HCT116 (cell line): Measurements from ENCODE around the gene NRIP2. TPM values are rescaled to one million over a fixed set of nuclear protein-coding genes. Genes with fewer than 3 reads are reported as not detected.

Experiments used
- ATAC-seq: fragments of 200-7000 bp; cut with Tn5 transposase; 2 replicates; pipeline ENCODE4 v1.9.1; 2020; ENCODE audit warnings: mild to moderate bottlenecking, moderate library complexity
- BruUV-seq: library from RNA; stranded (reverse); fragments of 400-500 nt; replicated peaks from 2 replicates; lab custom pipeline; 2021; lab: Mats Ljungman, UMichigan
- CTCF ChIA-PET: fragments of 300-600 bp; sonication (Branson Sonifier 250); formaldehyde crosslinking; loops from one replicate; lab custom pipeline; 2021; ENCODE audit warnings: antibody characterized with exemption; lab: Charles Lee
- POLR2A ChIA-PET: fragments of 300-600, 350-600 bp; sonication (Branson Sonifier 250); formaldehyde crosslinking; loops from one replicate; lab custom pipeline; 2021; ENCODE audit warnings: antibody characterized with exemption; lab: Charles Lee
- RAD21 ChIA-PET, 2 experiments: fragments of 300-600 bp; sonication (Branson Sonifier 250); formaldehyde crosslinking; loops; one replicate each; lab custom pipeline; 2023; ENCODE audit warnings: low total read pairs in 2 of 2; ENCODE audit not compliant: uncharacterized antibody in 2 of 2, unreplicated experiment in 2 of 2, low non-redundant PET in 1 of 2; lab: Charles Lee
- DNase-seq: peaks from one replicate; pipeline ENCODE4 v3.0.0-alpha.2; 2010; ENCODE audit warnings: low read depth, low spot score
- H2AFZ ChIP-seq: fragments of 200-600 bp; shearing (Covaris generic), sonication (generic); 2 replicates; pipeline ENCODE4 v1.6.1; 2017; ENCODE audit warnings: low read depth, mixed run types, mixed read lengths, antibody characterized with exemption, low read length; ENCODE audit not compliant: poor library complexity, severe bottlenecking
- H3K27ac ChIP-seq: 2 replicates; pipeline ENCODE4 v1.5.1; 2012; ENCODE audit warnings: low read depth, low read length
- H3K27me3 ChIP-seq: fragments of 200-600 bp; sonication (generic); 2 replicates; pipeline ENCODE4 v1.6.1; 2016; ENCODE audit warnings: mixed run types, low read length, mixed read lengths; ENCODE audit not compliant: insufficient read depth
- H3K36me3 ChIP-seq, 2 experiments: fragments of 200-500 bp in 1 of 2; fragments of 200-600 bp in 1 of 2; sonication (Bioruptor generic) in 1 of 2; sonication (generic) in 1 of 2; 2 replicates each; pipeline versions ENCODE4 v1.5.1 to v1.6.1; 2014 to 2016; ENCODE audit warnings: low read length in 2 of 2, inconsistent platforms in 1 of 2, mixed read lengths in 1 of 2, mixed run types in 1 of 2; ENCODE audit not compliant: insufficient read depth in 2 of 2, control insufficient read depth in 1 of 2
- H3K4me1 ChIP-seq, 2 experiments: fragments of 200-600 bp in 1 of 2; sonication (generic) in 1 of 2; 2 replicates each; pipeline versions ENCODE4 v1.5.1 to v1.6.1; 2012 to 2017; ENCODE audit warnings: low read length in 2 of 2, inconsistent platforms in 1 of 2, mild to moderate bottlenecking in 1 of 2, mixed read lengths in 1 of 2, mixed run types in 1 of 2, moderate library complexity in 1 of 2; ENCODE audit not compliant: insufficient read depth in 2 of 2, control insufficient read depth in 1 of 2
- H3K4me2 ChIP-seq: fragments of 200-600 bp; sonication (generic); 2 replicates; pipeline ENCODE4 v1.6.1; 2017; ENCODE audit warnings: mixed run types, low read length, mixed read lengths
- H3K4me3 ChIP-seq, 2 experiments: fragments of 200-600 bp in 1 of 2; sonication (generic) in 1 of 2; replicated peaks in 1 of 2; 2 replicates each; pipeline ENCODE4 v1.5.1; 2011 to 2016; ENCODE audit warnings: low read length in 2 of 2, control low read depth in 1 of 2, low read depth in 1 of 2, mild to moderate bottlenecking in 1 of 2, mixed read lengths in 1 of 2, mixed run types in 1 of 2
- H3K79me2 ChIP-seq: fragments of 200-600 bp; sonication (generic); 2 replicates; pipeline ENCODE4 v1.6.1; 2017; ENCODE audit warnings: mild to moderate bottlenecking, mixed run types, low read length, moderate library complexity, mixed read lengths; ENCODE audit not compliant: insufficient read depth
- H3K9ac ChIP-seq: fragments of 200-600 bp; sonication (generic); 2 replicates; pipeline ENCODE4 v1.6.1; 2016; ENCODE audit warnings: low read length, mixed read lengths
- H3K9me2 ChIP-seq: fragments of 200-600 bp; sonication (generic), shearing (Covaris generic); 2 replicates; pipeline ENCODE4 v1.6.1; 2017; ENCODE audit warnings: mixed run types, mild to moderate bottlenecking, moderate library complexity; ENCODE audit not compliant: insufficient read depth
- H3K9me3 ChIP-seq, 2 experiments: fragments of 200-500 bp in 1 of 2; fragments of 200-600 bp in 1 of 2; sonication (Bioruptor generic) in 1 of 2; sonication (generic) in 1 of 2; 2 replicates each; pipeline ENCODE4 v1.6.1; 2014 to 2017; ENCODE audit warnings: low read length in 2 of 2, mixed read lengths in 2 of 2, inconsistent platforms in 1 of 2, low read depth in 1 of 2, mild to moderate bottlenecking in 1 of 2, mixed run types in 1 of 2, moderate library complexity in 1 of 2; ENCODE audit not compliant: control insufficient read depth in 1 of 2, insufficient read depth in 1 of 2
- H4K20me1 ChIP-seq: fragments of 200-600 bp; sonication (generic), shearing (Covaris generic); 2 replicates; pipeline ENCODE4 v1.6.1; 2017; ENCODE audit warnings: mixed run types, mild to moderate bottlenecking, moderate library complexity; ENCODE audit not compliant: insufficient read depth
- CBX3 ChIP-seq: IDR thresholded peaks from 2 replicates; pipeline ENCODE4 v1.6.1; 2012; ENCODE audit warnings: low read depth
- CEBPB ChIP-seq: IDR thresholded peaks from 2 replicates; pipeline ENCODE4 v1.6.1; 2012; ENCODE audit warnings: low read depth
- EGR1 ChIP-seq: IDR thresholded peaks from 2 replicates; pipeline ENCODE4 v1.6.1; 2012; ENCODE audit warnings: low read depth
- ELF1 ChIP-seq: IDR thresholded peaks from 2 replicates; pipeline ENCODE4 v1.6.1; 2012; ENCODE audit warnings: low read depth, borderline replicate concordance
- EZH2phosphoT487 ChIP-seq: fragments of 200-600 bp; IDR thresholded peaks from 2 replicates; pipeline ENCODE4 v1.6.1; 2018; ENCODE audit warnings: antibody characterized with exemption, borderline replicate concordance
- FOSL1 ChIP-seq: IDR thresholded peaks from 2 replicates; pipeline ENCODE4 v1.6.1; 2012; ENCODE audit warnings: low read depth
- POLR2A ChIP-seq: IDR thresholded peaks from 2 replicates; pipeline ENCODE4 v1.7.0; 2011; ENCODE audit warnings: borderline replicate concordance; ENCODE audit not compliant: insufficient read depth, insufficient read length; ENCODE audit errors: extremely low read depth
- POLR2AphosphoS5 ChIP-seq: IDR thresholded peaks from 2 replicates; pipeline ENCODE4 v1.6.1; 2011; ENCODE audit warnings: mild to moderate bottlenecking, low read depth, low read length, moderate library complexity
- RAD21 ChIP-seq: IDR thresholded peaks from 2 replicates; pipeline ENCODE4 v1.6.1; 2012; ENCODE audit warnings: low read depth, mild to moderate bottlenecking
- SIN3A ChIP-seq: IDR thresholded peaks from 2 replicates; pipeline ENCODE4 v1.6.1; 2012; ENCODE audit warnings: low read depth
- SP1 ChIP-seq: IDR thresholded peaks from 2 replicates; pipeline ENCODE4 v1.6.1; 2012; ENCODE audit warnings: low read depth
- TCF7L2 ChIP-seq: IDR thresholded peaks from 2 replicates; pipeline ENCODE4 v1.7.0; 2011; ENCODE audit warnings: borderline replicate concordance, inconsistent platforms; ENCODE audit not compliant: insufficient read depth, insufficient read length; ENCODE audit errors: extremely low read depth
- YY1 ChIP-seq: IDR thresholded peaks from 2 replicates; pipeline ENCODE4 v1.6.1; 2011; ENCODE audit warnings: low read length, low read depth, moderate library complexity, mild to moderate bottlenecking; ENCODE audit not compliant: insufficient replicate concordance; ENCODE audit errors: extremely low read depth
- ZFX ChIP-seq: fragments of 450-650 bp; IDR thresholded peaks from 2 replicates; pipeline ENCODE4 v1.6.1; 2017
- intact Hi-C: fragments of 100-400 bp; cut with micrococcal nuclease; formaldehyde crosslinking; loops from 2 replicates; pipeline ENCODE4 v1.10.0; 2022
- total RNA-seq: library from RNA; stranded (reverse); gene quantifications from one replicate; pipeline ENCODE4 v1.2.1, GENCODE V29; 2021; ENCODE audit not compliant: unreplicated experiment
- TF ChIP-seq, protein P1 (sequence below): IDR thresholded peaks from 2 replicates; pipeline ENCODE4 v1.6.1; 2012
- TF ChIP-seq, protein P2 (sequence below): IDR thresholded peaks from 2 replicates; pipeline ENCODE4 v1.6.1; 2012; ENCODE audit warnings: low read depth
- TF ChIP-seq, protein P3 (sequence below): IDR thresholded peaks from 2 replicates; pipeline ENCODE4 v1.6.1; 2011; ENCODE audit warnings: mild to moderate bottlenecking, low read length, moderate library complexity; ENCODE audit not compliant: insufficient replicate concordance; ENCODE audit errors: extremely low read depth

Gene NRIP2
- total RNA-seq, 1 experiment from 2014 or later: not detected

DNA sequence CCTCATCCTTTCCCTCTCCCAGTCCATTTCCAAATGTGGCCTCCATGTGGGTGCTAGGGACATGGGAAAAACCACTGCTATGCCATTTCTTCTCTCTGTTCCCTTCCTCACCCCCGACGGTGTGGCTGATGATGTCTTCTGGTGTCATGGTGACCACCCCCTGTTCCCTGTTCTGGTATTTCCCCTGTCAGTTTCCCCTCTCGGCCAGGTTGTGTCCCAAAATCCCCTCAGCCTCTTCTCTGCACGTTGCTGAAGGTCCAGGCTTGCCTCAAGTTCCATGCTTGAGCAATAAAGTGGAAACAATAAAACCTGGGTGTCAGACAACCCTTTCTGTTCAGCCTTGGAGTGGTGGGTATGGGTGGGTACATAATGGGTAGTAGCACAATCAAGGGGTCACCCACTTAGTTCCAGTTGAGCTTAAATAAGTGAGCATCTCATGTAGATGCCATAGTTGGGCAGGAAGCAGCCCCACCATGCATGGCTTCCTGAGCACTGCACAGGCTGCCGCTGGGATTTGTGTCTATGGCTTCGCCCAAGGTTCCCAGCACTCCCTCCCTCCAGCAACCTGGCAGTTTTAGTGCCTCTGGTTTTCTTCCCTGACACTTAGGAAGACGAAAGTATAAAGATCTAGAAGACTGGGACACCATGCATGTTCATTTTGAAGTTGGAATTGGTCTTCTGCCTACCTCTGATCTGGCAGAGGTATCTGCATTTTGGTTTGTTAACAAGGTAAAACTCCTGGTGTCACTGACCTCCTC is 31.0 kb downstream of the NRIP2 start:
- H4K20me1 ChIP-seq: 0 out of 2 replicates have a peak, but pooled peaks cover 5% of the 10 kb centered on the region
- intact Hi-C loops: no loop called here
- ChIA-PET POLR2A (no interaction called here), CTCF (no interaction called here), RAD21 (no interaction called here)
- H3K4me3 ChIP-seq: no peak overlapping the region
- no peak overlapping the region for H3K9ac ChIP-seq
- peaks cover 35% of the 10 kb centered on the region; the same call in 1 of the 2 replicates for H3K79me2 ChIP-seq
- TSS peak; percentile 39 for BruUV-seq
- no peaks in the 10 kb centered on the region for H3K4me1 ChIP-seq
- TF ChIP-seq RAD21: no peak
- no peak for TF ChIP-seq CEBPB
- no peak for TF ChIP-seq SIN3A
- TF ChIP-seq CBX3: no peak
- no peak for TF ChIP-seq TCF7L2
- no peak for TF ChIP-seq ELF1
- no peak for TF ChIP-seq SP1
- TF ChIP-seq EGR1: no peak
- TF ChIP-seq EZH2phosphoT487: no peak
- no peak for TF ChIP-seq YY1
- TF ChIP-seq, protein P1, sequence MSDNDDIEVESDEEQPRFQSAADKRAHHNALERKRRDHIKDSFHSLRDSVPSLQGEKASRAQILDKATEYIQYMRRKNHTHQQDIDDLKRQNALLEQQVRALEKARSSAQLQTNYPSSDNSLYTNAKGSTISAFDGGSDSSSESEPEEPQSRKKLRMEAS: no peak
- TF ChIP-seq, protein P2, sequence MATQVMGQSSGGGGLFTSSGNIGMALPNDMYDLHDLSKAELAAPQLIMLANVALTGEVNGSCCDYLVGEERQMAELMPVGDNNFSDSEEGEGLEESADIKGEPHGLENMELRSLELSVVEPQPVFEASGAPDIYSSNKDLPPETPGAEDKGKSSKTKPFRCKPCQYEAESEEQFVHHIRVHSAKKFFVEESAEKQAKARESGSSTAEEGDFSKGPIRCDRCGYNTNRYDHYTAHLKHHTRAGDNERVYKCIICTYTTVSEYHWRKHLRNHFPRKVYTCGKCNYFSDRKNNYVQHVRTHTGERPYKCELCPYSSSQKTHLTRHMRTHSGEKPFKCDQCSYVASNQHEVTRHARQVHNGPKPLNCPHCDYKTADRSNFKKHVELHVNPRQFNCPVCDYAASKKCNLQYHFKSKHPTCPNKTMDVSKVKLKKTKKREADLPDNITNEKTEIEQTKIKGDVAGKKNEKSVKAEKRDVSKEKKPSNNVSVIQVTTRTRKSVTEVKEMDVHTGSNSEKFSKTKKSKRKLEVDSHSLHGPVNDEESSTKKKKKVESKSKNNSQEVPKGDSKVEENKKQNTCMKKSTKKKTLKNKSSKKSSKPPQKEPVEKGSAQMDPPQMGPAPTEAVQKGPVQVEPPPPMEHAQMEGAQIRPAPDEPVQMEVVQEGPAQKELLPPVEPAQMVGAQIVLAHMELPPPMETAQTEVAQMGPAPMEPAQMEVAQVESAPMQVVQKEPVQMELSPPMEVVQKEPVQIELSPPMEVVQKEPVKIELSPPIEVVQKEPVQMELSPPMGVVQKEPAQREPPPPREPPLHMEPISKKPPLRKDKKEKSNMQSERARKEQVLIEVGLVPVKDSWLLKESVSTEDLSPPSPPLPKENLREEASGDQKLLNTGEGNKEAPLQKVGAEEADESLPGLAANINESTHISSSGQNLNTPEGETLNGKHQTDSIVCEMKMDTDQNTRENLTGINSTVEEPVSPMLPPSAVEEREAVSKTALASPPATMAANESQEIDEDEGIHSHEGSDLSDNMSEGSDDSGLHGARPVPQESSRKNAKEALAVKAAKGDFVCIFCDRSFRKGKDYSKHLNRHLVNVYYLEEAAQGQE: no peak
- TF ChIP-seq, protein P3, sequence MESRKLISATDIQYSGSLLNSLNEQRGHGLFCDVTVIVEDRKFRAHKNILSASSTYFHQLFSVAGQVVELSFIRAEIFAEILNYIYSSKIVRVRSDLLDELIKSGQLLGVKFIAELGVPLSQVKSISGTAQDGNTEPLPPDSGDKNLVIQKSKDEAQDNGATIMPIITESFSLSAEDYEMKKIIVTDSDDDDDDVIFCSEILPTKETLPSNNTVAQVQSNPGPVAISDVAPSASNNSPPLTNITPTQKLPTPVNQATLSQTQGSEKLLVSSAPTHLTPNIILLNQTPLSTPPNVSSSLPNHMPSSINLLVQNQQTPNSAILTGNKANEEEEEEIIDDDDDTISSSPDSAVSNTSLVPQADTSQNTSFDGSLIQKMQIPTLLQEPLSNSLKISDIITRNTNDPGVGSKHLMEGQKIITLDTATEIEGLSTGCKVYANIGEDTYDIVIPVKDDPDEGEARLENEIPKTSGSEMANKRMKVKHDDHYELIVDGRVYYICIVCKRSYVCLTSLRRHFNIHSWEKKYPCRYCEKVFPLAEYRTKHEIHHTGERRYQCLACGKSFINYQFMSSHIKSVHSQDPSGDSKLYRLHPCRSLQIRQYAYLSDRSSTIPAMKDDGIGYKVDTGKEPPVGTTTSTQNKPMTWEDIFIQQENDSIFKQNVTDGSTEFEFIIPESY: no peak
- no peak for TF ChIP-seq FOSL1
- TF ChIP-seq ZFX: no peak
- no peak for TF ChIP-seq POLR2A
- TF ChIP-seq POLR2AphosphoS5: no peak
- H3K9me2 ChIP-seq: no peaks in the 10 kb centered on the region
- no peak overlapping the region for H3K27ac ChIP-seq
- no peak for ATAC-seq
- no peak for DNase-seq
- no peak overlapping the region for H2AFZ ChIP-seq
- H3K27me3 ChIP-seq: no peaks in the 10 kb centered on the region
- peaks cover 63 to 82% of the 10 kb centered on the region in 2 experiments for H3K36me3 ChIP-seq
- no peaks in the 10 kb centered on the region for H3K9me3 ChIP-seq
- no peak overlapping the region for H3K4me2 ChIP-seq
